GM19328 (cell line): ENCODE measurements around the gene FLT3LG.
"Not testable (repeated sequence)": the region's sequence is repeated elsewhere in the genome, so short reads cannot be mapped to it uniquely, and the experiment has no call there.

Experiments
- ATAC-seq: cut with Tn5 transposase; IDR thresholded peaks from one replicate; pipeline ENCODE4 v1.9.1; 2021; ENCODE audit warnings: mild to moderate bottlenecking, moderate library complexity; ENCODE audit not compliant: unreplicated experiment

FLT3LG gene

GRCh38 chr19:49461130-49461529 lies 12.9 kb upstream of the FLT3LG start:
- ATAC-seq: not testable (repeated sequence)

DNA sequence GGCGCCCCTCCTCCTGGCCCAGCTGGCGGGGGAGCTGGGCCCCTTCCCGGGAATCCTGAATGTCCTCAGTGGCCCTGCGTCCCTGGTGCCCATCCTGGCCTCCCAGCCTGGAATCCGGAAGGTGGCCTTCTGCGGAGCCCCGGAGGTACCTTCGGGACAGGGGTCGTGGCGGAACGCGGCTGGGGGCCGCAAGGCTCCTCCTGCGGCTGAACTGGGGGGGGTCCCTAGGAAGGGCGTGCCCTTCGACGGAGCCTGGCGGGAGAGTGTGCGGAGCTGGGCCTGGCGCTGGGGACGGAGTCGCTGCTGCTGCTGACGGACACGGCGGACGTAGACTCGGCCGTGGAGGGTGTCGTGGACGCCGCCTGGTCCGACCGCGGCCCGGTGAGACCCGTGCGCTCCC lies 12.4 kb upstream of the FLT3LG start:
- ATAC-seq: no peak

GRCh38 chr19:49462492-49462891 lies 11.5 kb upstream of the FLT3LG start:
- ATAC-seq: no peak

DNA sequence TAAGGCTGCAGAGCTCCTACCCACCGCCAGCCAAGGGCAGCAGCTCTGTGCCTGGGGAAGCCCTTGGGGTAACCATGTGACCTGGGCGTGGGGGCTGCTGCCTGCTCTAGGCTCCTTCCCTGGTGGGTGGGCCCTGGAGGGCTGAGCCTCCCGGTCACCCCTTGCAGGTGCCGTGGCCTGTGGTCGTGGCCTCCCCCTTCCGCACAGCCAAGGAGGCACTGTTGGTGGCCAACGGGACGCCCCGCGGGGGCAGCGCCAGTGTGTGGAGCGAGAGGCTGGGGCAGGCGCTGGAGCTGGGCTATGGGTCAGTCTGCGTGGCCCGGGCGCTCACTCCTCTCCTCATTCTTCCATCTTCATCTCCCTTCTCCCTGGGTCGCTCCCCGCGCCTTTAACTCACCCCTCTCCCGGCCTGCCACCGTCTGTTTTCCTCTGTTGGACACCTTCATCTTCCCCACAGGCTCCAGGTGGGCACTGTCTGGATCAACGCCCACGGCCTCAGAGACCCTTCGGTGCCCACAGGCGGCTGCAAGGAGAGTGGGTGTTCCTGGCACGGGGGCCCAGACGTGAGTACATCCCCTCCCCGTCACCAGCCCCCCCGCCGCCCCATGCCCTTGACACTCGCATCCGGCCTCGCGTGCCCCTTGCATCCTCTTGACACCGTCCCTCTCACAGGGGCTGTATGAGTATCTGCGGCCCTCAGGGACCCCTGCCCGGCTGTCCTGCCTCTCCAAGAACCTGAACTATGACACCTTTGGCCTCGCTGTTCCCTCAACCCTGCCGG lies 9.9 kb upstream of the FLT3LG start:
- no peak for ATAC-seq

GRCh38 chr19:49465371-49465770 lies 8.6 kb upstream of the FLT3LG start:
- no peak for ATAC-seq

DNA sequence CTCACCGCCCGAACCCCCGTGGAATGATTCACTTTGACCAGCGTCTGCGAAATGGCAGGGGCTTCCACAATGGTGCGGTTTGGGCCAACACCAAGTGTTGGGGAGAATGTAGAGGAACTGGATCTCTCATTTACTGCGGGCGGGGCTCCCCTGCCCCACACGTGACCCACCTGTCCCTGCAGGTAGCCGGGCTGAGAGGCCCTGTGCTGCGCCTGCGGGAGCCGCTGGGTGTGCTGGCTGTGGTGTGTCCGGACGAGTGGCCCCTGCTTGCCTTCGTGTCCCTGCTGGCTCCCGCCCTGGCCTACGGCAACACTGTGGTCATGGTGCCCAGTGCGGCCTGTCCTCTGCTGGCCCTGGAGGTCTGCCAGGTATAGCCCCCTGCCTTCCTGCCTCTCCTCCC lies 5.8 kb upstream of the FLT3LG start:
- no peak for ATAC-seq

GRCh38 chr19:49468746-49469447 lies 5.1 kb upstream of the FLT3LG start:
- peak; percentile 60 for ATAC-seq

- ATAC-seq: no peak
Observed at GRCh38 chr19:49469828-49470614, 4.0 kb upstream of the FLT3LG start.

- no peak for ATAC-seq
Observed at GRCh38 chr19:49470615-49470978, 3.4 kb upstream of the FLT3LG start.

DNA sequence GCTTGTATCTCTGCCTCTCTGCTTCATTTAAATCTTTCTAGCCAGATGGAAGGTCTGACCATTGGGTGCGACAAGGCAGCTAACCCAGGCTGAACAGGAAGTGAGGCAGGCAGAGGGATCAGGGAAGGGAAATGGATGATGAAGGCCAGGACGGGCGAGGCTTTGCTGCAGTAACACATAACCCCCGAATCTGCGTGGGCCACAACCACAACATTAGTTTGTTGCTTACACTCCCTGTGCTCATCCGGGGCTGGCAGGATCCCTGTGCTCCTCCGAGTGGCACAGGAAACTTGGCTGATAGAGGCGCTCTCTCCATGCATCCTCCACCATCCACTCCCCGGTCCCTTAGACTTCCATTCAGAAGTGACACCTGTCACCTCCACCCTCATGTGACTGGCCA lies 1.1 kb upstream of the FLT3LG start:
- ATAC-seq: no peak

DNA sequence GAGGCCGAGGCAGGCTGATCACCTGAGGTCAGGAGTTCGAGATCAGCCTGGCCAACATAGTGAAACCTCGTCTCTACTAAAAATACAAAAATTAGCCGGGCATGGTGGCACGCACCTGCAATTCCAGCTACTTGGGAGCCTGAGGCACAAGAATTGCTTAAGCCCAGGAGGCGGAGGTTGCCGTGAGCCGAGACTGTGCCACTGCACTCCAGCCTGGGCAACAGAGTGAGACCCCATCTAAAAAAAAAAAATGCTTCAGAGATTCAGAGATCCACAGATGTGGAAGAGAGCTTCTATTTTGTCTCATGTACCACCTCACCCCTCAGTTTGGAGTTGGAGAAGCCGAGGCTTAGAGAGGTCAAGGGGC lies 531 bp upstream of the FLT3LG start:
- not testable (repeated sequence) for ATAC-seq

GRCh38 chr19:49474542-49474924 lies 518 bp downstream of the FLT3LG start:
- no peak for ATAC-seq

GRCh38 chr19:49475191-49475917 lies 1.3 kb downstream of the FLT3LG start:
- no peak for ATAC-seq

GRCh38 chr19:49475995-49476880 lies 2.2 kb downstream of the FLT3LG start:
- no peak for ATAC-seq

- no peak for ATAC-seq
Observed at GRCh38 chr19:49479975-49480628, 6.1 kb downstream of the FLT3LG start.

- ATAC-seq: no peak
Observed at GRCh38 chr19:49481020-49481683, 7.1 kb downstream of the FLT3LG start.

GRCh38 chr19:49486232-49486631 lies 12.2 kb downstream of the FLT3LG start:
- no peak for ATAC-seq

DNA sequence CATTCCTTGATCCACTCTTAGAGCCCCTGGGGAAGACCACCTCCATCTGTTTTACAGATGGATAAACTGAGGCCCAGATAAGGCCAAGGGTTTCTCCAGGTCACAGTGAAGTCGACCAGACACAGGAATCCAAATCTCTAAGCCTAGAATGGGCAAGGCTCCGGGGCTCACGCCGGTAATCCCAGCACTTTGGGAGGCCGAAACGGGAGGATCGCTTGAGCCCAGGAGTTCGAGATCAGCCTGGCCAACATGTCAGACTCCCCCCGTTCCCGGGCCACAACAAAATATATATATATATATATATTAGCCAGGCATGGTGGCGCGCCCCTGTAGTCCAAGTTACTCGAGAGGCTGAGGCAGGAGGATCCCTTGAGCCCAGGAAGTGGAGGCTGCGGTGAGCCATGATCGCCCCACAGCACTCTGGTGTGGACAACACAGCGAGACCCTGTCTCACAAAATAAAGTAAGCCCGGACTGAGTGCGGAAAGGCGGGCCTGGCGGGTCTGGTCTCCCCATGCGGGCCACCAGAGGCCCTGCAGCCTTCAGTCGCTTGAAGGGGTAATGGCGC lies 12.8 kb downstream of the FLT3LG start:
- no peak for ATAC-seq
